Stimulated activated CD8-positive, alpha-beta memory T cell treated with anti-CD3 and anti-CD28 coated beads, Interleukin-2, amount 100 ng/mL, for 1 hour (primary cell): ENCODE results near the gene ZNF563.

ENCODE experiments used
- DNase-seq, 2 donors: peaks; one replicate each; pipeline ENCODE4 v3.0.0-alpha.2; 2020; ENCODE audit warnings: low read depth in 2 of 2

The ZNF563 gene

GRCh38 chr19:12294249-12295158, 38.9 kb downstream of the ZNF563 start, which contains the start of gene ZNF44:
Gene ZNF44, minus strand, starts transcription at chr19:12294883. Its CDS starts 189 bp downstream, at chr19:12294694.
- DNase-seq: peak; percentile 85 to 89

GRCh38 chr19:12293777-12294248, 39.6 kb downstream of the ZNF563 start:
- peak in 1 of 2 donors; percentile 43 for DNase-seq

GRCh38 chr19:12289790-12290065, 43.7 kb downstream of the ZNF563 start:
- no peak for DNase-seq

- DNase-seq: no peak
Observed at GRCh38 chr19:12287958-12288500, 45.4 kb downstream of the ZNF563 start.

- no peak for DNase-seq
Observed at GRCh38 chr19:12284631-12285030, 48.8 kb downstream of the ZNF563 start.

GRCh38 chr19:12284226-12284625, 49.2 kb downstream of the ZNF563 start:
- DNase-seq: no peak

- no peak for DNase-seq
Observed at GRCh38 chr19:12278713-12279112, 54.7 kb downstream of the ZNF563 start.

GRCh38 chr19:12272980-12273901, 60.2 kb downstream of the ZNF563 start:
- no peak for DNase-seq

- DNase-seq: no peak
Observed at GRCh38 chr19:12272386-12272785, 61.0 kb downstream of the ZNF563 start.

GRCh38 chr19:12270854-12271253, 62.6 kb downstream of the ZNF563 start:
- no peak for DNase-seq
